Effector memory CD4-positive, alpha-beta T cell (primary cell): Measurements from ENCODE around the gene ESRRB.

Experiments used
- DNase-seq, 3 donors: peaks; one replicate each; pipeline ENCODE4 v3.0.0-alpha.2; 2020
- H3K27ac ChIP-seq: 2 replicates; pipeline ENCODE4 v1.7.0; 2013; ENCODE audit warnings: mild to moderate bottlenecking, low read length, moderate library complexity; ENCODE audit not compliant: insufficient read depth, poor library complexity, severe bottlenecking
- H3K27me3 ChIP-seq: replicated peaks from 2 replicates; pipeline ENCODE4 v1.7.0; 2013; ENCODE audit warnings: mild to moderate bottlenecking, low read length; ENCODE audit not compliant: insufficient read depth, control insufficient read depth, poor library complexity, severe bottlenecking
- H3K36me3 ChIP-seq: 2 replicates; pipeline ENCODE4 v1.7.0; 2013; ENCODE audit warnings: mild to moderate bottlenecking, low read length, moderate library complexity; ENCODE audit not compliant: control insufficient read depth, insufficient read depth
- H3K4me1 ChIP-seq: 2 replicates; pipeline ENCODE4 v1.7.0; 2013; ENCODE audit warnings: low read length, mild to moderate bottlenecking; ENCODE audit not compliant: control insufficient read depth, insufficient read depth, poor library complexity, severe bottlenecking
- H3K4me3 ChIP-seq: 2 replicates; pipeline ENCODE4 v1.7.0; 2013; ENCODE audit warnings: low read length, low read depth, mild to moderate bottlenecking; ENCODE audit not compliant: insufficient read depth, poor library complexity, severe bottlenecking
- H3K9me3 ChIP-seq: 2 replicates; pipeline ENCODE4 v1.7.0; 2013; ENCODE audit warnings: mild to moderate bottlenecking, low read length, moderate library complexity; ENCODE audit not compliant: control insufficient read depth

The ESRRB gene

GRCh38 chr14:76446486-76446885 is 70.5 kb downstream of the ESRRB start:
- Histone ChIP-seq H3K4me3 (no peak overlapping the region), H3K27me3 (no peaks in the 10 kb centered on the region), H3K9me3 (no peaks in the 10 kb centered on the region), H3K4me1 (no peaks in the 10 kb centered on the region), H3K36me3 (no peaks in the 10 kb centered on the region), H3K27ac (no peak overlapping the region)
- DNase-seq: no peak

- H3K4me1 ChIP-seq: no peaks in the 10 kb centered on the region
- H3K36me3 ChIP-seq: no peaks in the 10 kb centered on the region
- H3K27ac ChIP-seq: no peak overlapping the region
- no peaks in the 10 kb centered on the region for H3K9me3 ChIP-seq
- H3K4me3 ChIP-seq: no peak overlapping the region
- no peak for DNase-seq
- no peaks in the 10 kb centered on the region for H3K27me3 ChIP-seq
Observed at GRCh38 chr14:76446921-76447320, 71.0 kb downstream of the ESRRB start.

GRCh38 chr14:76450476-76450875 is 74.5 kb downstream of the ESRRB start:
- no peak for DNase-seq
- Histone ChIP-seq H3K9me3 (no peaks in the 10 kb centered on the region), H3K4me3 (no peak overlapping the region), H3K27ac (no peak overlapping the region), H3K36me3 (no peaks in the 10 kb centered on the region), H3K4me1 (no peaks in the 10 kb centered on the region), H3K27me3 (no peaks in the 10 kb centered on the region)

DNA sequence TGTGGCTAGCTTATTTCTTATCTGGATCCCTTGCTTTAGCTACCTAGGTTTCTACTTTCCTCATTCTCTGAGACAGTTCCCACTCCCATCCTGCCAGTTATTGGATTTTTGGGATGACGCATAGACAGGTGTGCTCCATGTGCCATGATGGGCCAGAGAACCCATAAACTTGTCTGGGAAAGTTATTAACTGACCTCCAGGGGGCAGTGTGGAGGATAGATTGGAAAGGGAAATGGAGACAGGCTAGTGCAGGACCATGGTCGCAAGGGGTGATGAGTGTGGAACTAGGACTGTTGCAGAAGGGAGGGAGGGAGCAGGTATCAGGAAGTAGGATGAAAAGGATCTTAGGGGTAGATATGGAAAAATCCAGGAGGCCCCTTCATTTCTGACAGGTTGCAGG is 80.3 kb downstream of the ESRRB start:
- H3K27ac ChIP-seq: no peak overlapping the region
- no peaks in the 10 kb centered on the region for H3K4me1 ChIP-seq
- no peak overlapping the region for H3K4me3 ChIP-seq
- no peaks in the 10 kb centered on the region for H3K27me3 ChIP-seq
- H3K36me3 ChIP-seq: no peaks in the 10 kb centered on the region
- H3K9me3 ChIP-seq: no peaks in the 10 kb centered on the region
- DNase-seq: no peak

GRCh38 chr14:76456891-76457586 is 81.1 kb downstream of the ESRRB start:
- H3K36me3 ChIP-seq: no peaks in the 10 kb centered on the region
- H3K4me1 ChIP-seq: no peaks in the 10 kb centered on the region
- H3K9me3 ChIP-seq: no peaks in the 10 kb centered on the region
- no peak for DNase-seq
- H3K27ac ChIP-seq: no peak overlapping the region
- H3K4me3 ChIP-seq: no peak overlapping the region
- H3K27me3 ChIP-seq: no peaks in the 10 kb centered on the region

- Histone ChIP-seq H3K4me1 (no peaks in the 10 kb centered on the region), H3K27ac (no peak overlapping the region), H3K4me3 (no peak overlapping the region), H3K27me3 (no peaks in the 10 kb centered on the region), H3K36me3 (no peaks in the 10 kb centered on the region), H3K9me3 (no peaks in the 10 kb centered on the region)
- no peak for DNase-seq
Observed at GRCh38 chr14:76457841-76458240, 81.9 kb downstream of the ESRRB start.

DNA sequence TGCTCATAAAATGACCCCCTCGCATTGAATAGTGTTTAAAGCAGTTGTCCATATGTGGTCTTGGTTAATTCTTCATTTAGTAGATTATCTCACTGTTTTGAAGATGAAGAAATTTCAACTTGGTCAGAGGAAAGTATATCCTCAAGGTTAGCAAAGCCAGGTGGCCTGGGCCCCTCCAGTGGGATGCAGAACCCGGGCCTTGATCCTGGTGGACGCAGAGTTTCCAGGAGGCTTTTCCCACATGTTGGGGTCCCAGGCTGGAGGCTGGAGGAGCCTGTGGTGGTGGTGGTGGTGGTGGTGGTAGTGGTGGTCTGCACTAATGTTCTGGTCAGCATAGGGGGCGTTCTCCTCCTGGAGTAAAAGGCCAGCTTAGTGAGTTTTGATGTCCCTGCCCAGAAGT is 85.9 kb downstream of the ESRRB start:
- no peak overlapping the region for H3K4me3 ChIP-seq
- H3K27me3 ChIP-seq: no peaks in the 10 kb centered on the region
- no peaks in the 10 kb centered on the region for H3K4me1 ChIP-seq
- H3K27ac ChIP-seq: no peak overlapping the region
- no peak for DNase-seq
- H3K36me3 ChIP-seq: no peaks in the 10 kb centered on the region
- no peaks in the 10 kb centered on the region for H3K9me3 ChIP-seq

DNA sequence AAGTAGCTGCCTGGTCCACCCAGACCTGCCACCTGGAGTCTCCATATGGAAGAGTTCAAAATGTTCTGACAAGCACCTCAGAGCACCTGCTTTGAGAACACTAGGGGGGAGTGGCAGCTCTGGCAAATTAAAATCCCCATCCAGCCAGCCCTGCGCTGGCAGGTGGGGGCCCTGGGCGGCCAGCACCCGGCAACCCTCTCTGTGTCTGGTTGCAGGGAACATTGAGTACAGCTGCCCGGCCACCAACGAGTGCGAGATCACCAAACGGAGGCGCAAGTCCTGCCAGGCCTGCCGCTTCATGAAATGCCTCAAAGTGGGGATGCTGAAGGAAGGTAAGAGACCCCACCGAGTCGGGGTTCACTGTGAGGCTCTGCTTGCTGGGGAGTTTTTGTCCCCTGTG is 86.4 kb downstream of the ESRRB start:
- no peaks in the 10 kb centered on the region for H3K27me3 ChIP-seq
- H3K4me3 ChIP-seq: no peak overlapping the region
- no peaks in the 10 kb centered on the region for H3K36me3 ChIP-seq
- H3K9me3 ChIP-seq: no peaks in the 10 kb centered on the region
- no peak overlapping the region for H3K27ac ChIP-seq
- no peaks in the 10 kb centered on the region for H3K4me1 ChIP-seq
- DNase-seq: no peak

GRCh38 chr14:76463105-76463504 is 87.2 kb downstream of the ESRRB start:
- DNase-seq: no peak

DNA sequence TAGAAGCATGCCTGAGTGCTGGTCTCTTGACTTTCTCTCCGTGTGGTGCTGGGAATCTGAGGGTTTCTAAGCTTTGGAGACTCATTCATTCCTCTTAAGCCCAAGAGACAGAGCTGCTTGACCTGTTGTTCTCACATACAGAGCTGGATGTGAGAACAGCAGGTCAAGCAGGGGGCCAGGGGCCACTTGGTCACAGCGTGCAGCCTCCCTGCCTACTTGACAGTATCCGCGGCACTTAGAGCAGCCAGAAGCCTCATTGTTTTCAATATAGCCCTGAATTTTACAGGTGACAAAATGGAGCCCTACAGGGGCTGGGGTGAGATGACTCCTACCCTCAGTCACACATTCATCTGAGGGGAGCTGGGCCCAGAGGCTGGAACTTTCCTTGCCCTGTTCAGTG is 88.9 kb downstream of the ESRRB start:
- H3K4me1 ChIP-seq: no peaks in the 10 kb centered on the region
- H3K27ac ChIP-seq: no peak overlapping the region
- no peak overlapping the region for H3K4me3 ChIP-seq
- no peaks in the 10 kb centered on the region for H3K9me3 ChIP-seq
- H3K36me3 ChIP-seq: no peaks in the 10 kb centered on the region
- no peaks in the 10 kb centered on the region for H3K27me3 ChIP-seq
- no peak for DNase-seq

More at GRCh38 chr14:76463105-76463504, 87.2 kb downstream of the ESRRB start:
- no peak overlapping the region for H3K27ac ChIP-seq
- H3K9me3 ChIP-seq: no peaks in the 10 kb centered on the region
- no peaks in the 10 kb centered on the region for H3K4me1 ChIP-seq
- no peaks in the 10 kb centered on the region for H3K36me3 ChIP-seq
- H3K4me3 ChIP-seq: no peak overlapping the region
- no peaks in the 10 kb centered on the region for H3K27me3 ChIP-seq
